Heart right ventricle (tissue), 16 donors: Measurements from ENCODE around the gene OLR1. TPM values are rescaled to one million over a fixed set of nuclear protein-coding genes. Genes with fewer than 3 reads are reported as not detected.
"Not testable (repeated sequence)": the region's sequence is repeated elsewhere in the genome, so short reads cannot be mapped to it uniquely, and the experiment has no call there.

ENCODE experiments used
- ATAC-seq, 8 donors: fragments of 200-7000 bp; cut with Tn5 transposase; one replicate each; pipeline ENCODE4 v1.9.1; 2020; ENCODE audit warnings: mild to moderate bottlenecking in 8 of 8, moderate library complexity in 8 of 8, moderate number of reproducible peaks in 1 of 8
- DNase-seq, 2 donors: peaks; one replicate each; pipeline ENCODE4 v3.0.0-alpha.2; 2020
- H3K27ac ChIP-seq, 10 donors: fragments of 200-600 bp; sonication (generic) in 2 of 10; one replicate each; pipeline versions ENCODE4 v1.5.0 to v1.8.0; 2020 to 2022; ENCODE audit warnings: mild to moderate bottlenecking in 3 of 10
- H3K27me3 ChIP-seq, 7 donors: fragments of 200-600 bp; one replicate each; pipeline ENCODE4 v1.8.0; 2021 to 2022; ENCODE audit warnings: mild to moderate bottlenecking in 2 of 7
- H3K36me3 ChIP-seq, 9 donors: fragments of 200-600 bp; sonication (generic) in 1 of 9; one replicate each; pipeline versions ENCODE4 v1.5.0 to v1.8.0; 2020 to 2022; ENCODE audit warnings: mild to moderate bottlenecking in 2 of 9
- H3K4me1 ChIP-seq, 9 donors: fragments of 200-600 bp; sonication (generic) in 1 of 9; one replicate each; pipeline versions ENCODE4 v1.5.0 to v1.8.0; 2020 to 2022; ENCODE audit warnings: mild to moderate bottlenecking in 4 of 9
- H3K4me3 ChIP-seq, 10 donors: fragments of 200-600 bp; sonication (generic) in 2 of 10; one replicate each; pipeline versions ENCODE4 v1.5.0 to v1.8.0; 2020 to 2022; ENCODE audit warnings: mild to moderate bottlenecking in 7 of 10, moderate library complexity in 2 of 10
- H3K9me3 ChIP-seq, 11 donors: fragments of 200-600 bp in 10 of 11; sonication (generic) in 2 of 11; one replicate each; pipeline versions ENCODE4 v1.5.0 to v1.8.0; 2013 to 2022; ENCODE audit warnings: mild to moderate bottlenecking in 2 of 11, control low read depth in 1 of 11, moderate library complexity in 1 of 11
- WGBS, 2 donors: extraction: QIAGEN DNeasy Blood & Tissue Kit; methylation state at CpG; one replicate each; pipeline ENCODE4 v1.1.7; 2013; ENCODE audit warnings: inconsistent platforms in 1 of 2; 5-methylcytosine and 5-hydroxymethylcytosine counted together
- intact Hi-C, 10 donors: fragments of 100-400 bp; cut with DNase I; formaldehyde crosslinking; loops; one replicate each; pipeline versions ENCODE4 v1.11.1 to v1.14.2; 2022
- polyA plus RNA-seq, 2 donors: library from polyadenylated mRNA; stranded (reverse); fragments of 200-250 nt; gene quantifications; one replicate each; pipeline ENCODE4 v1.2.3, GENCODE V29; 2013
- total RNA-seq, 10 donors: library from RNA; stranded (reverse); fragmentation: NEBNext Ultra II Directional in 3 of 10; extraction: Animal tissue kit (Norgen Biotek cat#: 25700) in 3 of 10; gene quantifications; one replicate each; pipeline versions ENCODE4 v1.2.1 to v1.2.4, GENCODE V29; 2021 to 2023
- TF ChIP-seq, protein P1 (sequence below), 9 donors: fragments of 200-600 bp; sonication (generic) in 2 of 9; IDR thresholded peaks; one replicate each; pipeline versions ENCODE4 v1.5.0 to v1.8.0; 2021 to 2022; ENCODE audit warnings: antibody characterized with exemption in 9 of 9, mild to moderate bottlenecking in 5 of 9, moderate library complexity in 1 of 9
- donor health status: Arrhythmogenic right ventricular cardiomyopathy.
- donor health status: ischemic (EF 13 %, LVEDD 7.1; RV severe dilation, severe dysfunction).
- donor health status: healthy with polysubstance abuse.
- donor health status: DM: no; HTN: yes; CAD: no.
- donor health status: DM: no; HTN: no; CAD: no.
- donor health status: ischemic (EF 25% LVEDD 6.9; RV normal size, moderate dysfunction).
- donor health status: ischemic (EF 25% LVEDD 5.7; RV mildly dilated, moderate dysfunction).
- donor health status: healthy.
- donor health status: DM: yes; HTN: yes; CAD: no.
- donor health status: Ischemic cardiomyopathy.
- donor health status: ischemic (EF 35%, LVEDD 5.7; RV mildly dilated, moderate dysfunction).
- donor health status: nonischemic (EF 11% LVEDD 7.7; RV severe dilation, severe dysfunction).
- donor health status: DM: yes; HTN: yes; CAD: no.
- donor health status: PGD.
- donor health status: ischemic (EF 29% LVEDD 5.4; RV normal size, mild dysfunction).
- donor health status: nonischemic (EF 23%, LVEDD 6.1; RV moderate dilation, normal function).

Gene OLR1
- total and polyA plus RNA-seq, 12 donors = 0.07 to 2.2 (median 0.49) TPM; not detected in 2

DNA sequence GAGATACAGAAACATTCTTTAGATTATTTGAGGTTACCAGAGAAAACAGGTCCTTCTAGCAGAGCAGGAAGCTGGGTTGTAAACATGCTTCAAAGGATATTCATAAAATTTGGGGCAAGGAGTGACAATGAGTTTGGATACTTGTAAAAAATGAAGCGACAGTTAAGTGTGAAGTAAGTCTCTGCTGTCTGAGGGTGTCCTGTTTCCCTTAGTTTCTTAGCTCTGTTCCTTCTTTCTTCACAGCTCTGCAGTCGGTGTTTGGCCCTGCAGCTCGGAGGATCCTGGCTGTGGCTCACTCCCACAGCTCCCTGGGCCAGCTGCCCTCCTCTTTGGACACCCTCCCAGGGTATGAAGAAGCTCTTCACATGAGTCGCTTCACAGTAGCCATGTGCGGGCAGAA is 17.7 kb upstream of the OLR1 start:
- intact Hi-C loops = loop anchor here in 8 of 10 donors (1.0 to 5.0 kb wide), 4 partner anchors 36 to 157 kb away; partner anchors contain the start of gene CLEC9A (in 1 of the 8)
- Histone ChIP-seq H3K4me3 (no peak overlapping the region), H3K27ac (peak overlapping the region in 1 of 10 donors; percentile 5), H3K9me3 (no peaks in the 10 kb centered on the region), H3K36me3 (no peaks in the 10 kb centered on the region), H3K4me1 (peaks cover 0 to 29% (median 0%) of the 10 kb centered on the region in 9 donors), H3K27me3 (peaks cover 0 to 18% (median 0%) of the 10 kb centered on the region in 7 donors)
- DNase-seq = peak in 1 of 2 donors; percentile 32
- peak in 6 of 8 donors; percentile 43 to 70 (median 58) for ATAC-seq
- TF ChIP-seq, protein P1, sequence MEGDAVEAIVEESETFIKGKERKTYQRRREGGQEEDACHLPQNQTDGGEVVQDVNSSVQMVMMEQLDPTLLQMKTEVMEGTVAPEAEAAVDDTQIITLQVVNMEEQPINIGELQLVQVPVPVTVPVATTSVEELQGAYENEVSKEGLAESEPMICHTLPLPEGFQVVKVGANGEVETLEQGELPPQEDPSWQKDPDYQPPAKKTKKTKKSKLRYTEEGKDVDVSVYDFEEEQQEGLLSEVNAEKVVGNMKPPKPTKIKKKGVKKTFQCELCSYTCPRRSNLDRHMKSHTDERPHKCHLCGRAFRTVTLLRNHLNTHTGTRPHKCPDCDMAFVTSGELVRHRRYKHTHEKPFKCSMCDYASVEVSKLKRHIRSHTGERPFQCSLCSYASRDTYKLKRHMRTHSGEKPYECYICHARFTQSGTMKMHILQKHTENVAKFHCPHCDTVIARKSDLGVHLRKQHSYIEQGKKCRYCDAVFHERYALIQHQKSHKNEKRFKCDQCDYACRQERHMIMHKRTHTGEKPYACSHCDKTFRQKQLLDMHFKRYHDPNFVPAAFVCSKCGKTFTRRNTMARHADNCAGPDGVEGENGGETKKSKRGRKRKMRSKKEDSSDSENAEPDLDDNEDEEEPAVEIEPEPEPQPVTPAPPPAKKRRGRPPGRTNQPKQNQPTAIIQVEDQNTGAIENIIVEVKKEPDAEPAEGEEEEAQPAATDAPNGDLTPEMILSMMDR (IDR thresholded peaks at IDR 0.05) = no peak
- WGBS, 2 donors = 47 to 60% methylated on average over 5 of the region's 5 CpGs

DNA sequence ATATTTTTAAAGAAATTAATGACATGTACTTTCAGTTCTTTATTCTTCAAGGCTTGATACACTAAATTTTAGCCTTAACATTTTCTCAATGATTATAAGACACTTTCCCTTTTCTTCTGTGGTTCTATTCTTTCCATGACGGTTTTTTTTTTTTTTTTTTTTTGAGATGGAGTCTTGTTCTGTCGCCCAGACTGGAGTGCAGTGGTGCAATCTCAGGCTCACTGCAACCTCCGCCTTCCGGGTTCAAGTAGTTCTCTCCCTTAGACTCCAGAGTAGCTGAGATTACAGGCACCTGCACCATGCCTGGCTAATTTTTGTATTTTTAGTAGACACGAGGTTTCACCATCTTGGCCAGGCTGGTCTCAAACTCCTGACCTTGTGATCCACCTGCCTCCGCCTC is 15.0 kb upstream of the OLR1 start:
- H3K4me3 ChIP-seq, H3K27ac ChIP-seq, H3K36me3 ChIP-seq, H3K9me3 ChIP-seq, ATAC-seq, DNase-seq: not testable (repeated sequence)
- Histone ChIP-seq H3K4me1 (peaks cover 0 to 42% (median 0%) of the 10 kb centered on the region in 9 donors), H3K27me3 (peaks cover 0 to 29% (median 0%) of the 10 kb centered on the region in 7 donors)
- intact Hi-C loops = loop anchor here in 1 of 10 donors (5.0 kb wide), 1 partner anchor 155 kb away; the partner anchor contains the start of gene CLEC9A
- WGBS, 2 donors = 86% methylated on average over 6 of the region's 6 CpGs

DNA sequence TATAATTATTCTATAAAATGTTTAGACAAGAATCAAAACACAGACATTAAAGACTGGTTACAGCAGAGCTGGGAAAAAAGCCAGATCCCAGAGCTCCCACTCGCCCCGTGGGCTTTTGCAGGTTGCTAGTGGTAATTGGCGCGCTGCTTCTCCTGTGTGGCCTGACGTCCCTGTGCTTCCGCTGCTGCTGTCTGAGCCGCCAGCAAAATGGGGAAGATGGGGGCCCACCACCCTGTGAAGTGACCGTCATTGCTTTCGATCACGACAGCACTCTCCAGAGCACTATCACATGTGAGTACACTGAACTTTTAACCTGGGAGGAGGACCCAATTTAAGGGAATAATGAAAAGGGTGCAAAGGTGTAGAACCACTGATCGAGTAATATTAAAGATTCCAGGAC is 14.4 kb upstream of the OLR1 start:
- peak in 1 of 2 donors; percentile 28 for DNase-seq
- Histone ChIP-seq H3K4me1 (peaks cover 0 to 42% (median 0%) of the 10 kb centered on the region in 9 donors), H3K4me3 (no peak overlapping the region), H3K27ac (peak overlapping the region in 1 of 10 donors; percentile 59), H3K36me3 (no peaks in the 10 kb centered on the region), H3K27me3 (peaks cover 0 to 33% (median 0%) of the 10 kb centered on the region in 7 donors), H3K9me3 (no peaks in the 10 kb centered on the region)
- intact Hi-C loops = loop anchor here in 1 of 10 donors (5.0 kb wide), 1 partner anchor 154 kb away; the partner anchor contains the start of gene CLEC9A
- TF ChIP-seq, protein P1 (IDR thresholded peaks at IDR 0.05) = no peak
- WGBS, 2 donors = 59 to 75% methylated on average over 11 of the region's 11 CpGs
- peak in 6 of 8 donors; percentile 23 to 64 (median 52) for ATAC-seq

DNA sequence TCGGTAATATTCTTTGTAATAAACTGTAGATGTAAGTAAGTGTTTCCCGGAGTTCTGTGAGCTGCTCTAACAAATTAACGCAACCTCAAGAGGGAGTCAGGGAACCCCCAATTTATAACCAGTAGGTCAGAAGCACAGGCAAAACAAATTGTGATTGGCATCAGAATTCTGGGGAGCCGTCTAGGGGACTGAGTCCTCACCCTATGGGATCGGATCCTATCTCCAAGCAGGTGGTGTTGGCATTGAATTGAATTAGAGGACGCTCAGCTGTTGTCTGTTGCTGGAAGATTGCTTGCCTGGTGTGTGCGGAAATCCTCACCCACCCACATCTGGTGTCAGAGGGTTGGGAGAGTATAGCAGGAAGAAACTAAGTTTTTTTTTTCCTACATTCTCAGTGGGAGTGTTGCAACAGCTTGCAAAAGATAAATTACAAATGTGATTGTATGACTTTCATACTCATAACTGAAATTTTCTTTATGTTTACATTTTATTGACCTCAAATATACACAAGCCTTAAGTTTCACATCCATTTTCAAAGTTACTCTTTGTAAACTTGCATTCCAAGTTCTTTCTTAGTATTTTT is 12.4 kb upstream of the OLR1 start:
- Histone ChIP-seq H3K4me1 (peaks cover 0 to 36% (median 0%) of the 10 kb centered on the region in 9 donors), H3K27ac (peak overlapping the region in 1 of 10 donors; percentile 59), H3K4me3 (no peak overlapping the region), H3K27me3 (peaks cover 0 to 49% (median 0%) of the 10 kb centered on the region in 7 donors), H3K36me3 (no peaks in the 10 kb centered on the region), H3K9me3 (no peaks in the 10 kb centered on the region)
- ATAC-seq (peak in 4 of 8 donors; percentile 29 to 61 (median 50)), DNase-seq (no peak)
- TF ChIP-seq, protein P1 (IDR thresholded peaks at IDR 0.05) = no peak
- WGBS, 2 donors = 55 to 63% methylated on average over 7 of the region's 7 CpGs
- intact Hi-C loops = no loop called here
